ENCODE data around the gene UTS2B. TPM values are rescaled to one million over a fixed set of nuclear protein-coding genes. Genes with fewer than 3 reads are reported as not detected.

Gene UTS2B
- total and polyA plus RNA-seq, 9 of the 15 experiments (the other 6 are each of a cell fraction or from before 2014, with no cell fraction given) = 0.06 TPM; not detected in 8

DNA sequence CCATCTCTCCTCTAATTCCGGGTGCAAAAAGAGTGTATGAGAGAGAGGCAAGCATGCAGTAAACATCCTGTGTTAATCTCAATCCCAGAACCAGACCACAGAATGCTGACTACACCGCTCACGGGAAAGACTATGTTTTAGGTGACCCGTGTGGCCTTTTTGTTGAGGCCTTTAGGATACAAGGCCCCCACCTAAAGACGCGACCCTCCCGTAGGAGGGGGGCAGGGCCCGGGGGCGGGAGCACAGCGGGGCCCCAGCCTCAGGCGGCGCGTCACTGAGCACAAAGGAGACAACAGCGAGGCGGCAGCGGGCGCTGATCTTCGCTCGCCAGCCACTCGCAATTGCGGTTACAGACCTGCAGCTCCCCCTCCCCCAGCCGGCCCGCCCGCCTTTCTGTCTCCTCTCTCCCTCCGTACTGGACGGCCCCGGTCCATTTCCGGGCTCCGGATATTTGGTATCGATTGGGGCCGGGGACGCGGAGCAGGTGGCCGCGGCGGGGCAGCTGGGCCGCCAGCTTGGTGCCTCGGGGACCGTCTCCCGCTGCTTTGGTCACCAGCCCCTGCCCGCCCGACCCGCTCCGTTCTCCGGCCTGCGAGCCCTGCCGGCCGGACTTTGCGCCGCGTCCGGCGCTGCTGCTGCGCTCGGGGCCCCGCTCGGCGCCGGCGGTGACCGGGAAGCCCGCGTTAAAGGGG lies 1.2 kb downstream of the UTS2B start, which contains the start of gene CCDC50 (continued):
- TF ChIP-seq, protein P1, sequence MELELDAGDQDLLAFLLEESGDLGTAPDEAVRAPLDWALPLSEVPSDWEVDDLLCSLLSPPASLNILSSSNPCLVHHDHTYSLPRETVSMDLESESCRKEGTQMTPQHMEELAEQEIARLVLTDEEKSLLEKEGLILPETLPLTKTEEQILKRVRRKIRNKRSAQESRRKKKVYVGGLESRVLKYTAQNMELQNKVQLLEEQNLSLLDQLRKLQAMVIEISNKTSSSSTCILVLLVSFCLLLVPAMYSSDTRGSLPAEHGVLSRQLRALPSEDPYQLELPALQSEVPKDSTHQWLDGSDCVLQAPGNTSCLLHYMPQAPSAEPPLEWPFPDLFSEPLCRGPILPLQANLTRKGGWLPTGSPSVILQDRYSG (tag; conservative IDR thresholded peaks at IDR 0.05; ENCODE audit: low read depth) = no peak
- TF ChIP-seq NUFIP1 (IDR thresholded peaks at IDR 0.05; ENCODE audit: partially characterized antibody) = no peak
- TF ChIP-seq, protein P2, sequence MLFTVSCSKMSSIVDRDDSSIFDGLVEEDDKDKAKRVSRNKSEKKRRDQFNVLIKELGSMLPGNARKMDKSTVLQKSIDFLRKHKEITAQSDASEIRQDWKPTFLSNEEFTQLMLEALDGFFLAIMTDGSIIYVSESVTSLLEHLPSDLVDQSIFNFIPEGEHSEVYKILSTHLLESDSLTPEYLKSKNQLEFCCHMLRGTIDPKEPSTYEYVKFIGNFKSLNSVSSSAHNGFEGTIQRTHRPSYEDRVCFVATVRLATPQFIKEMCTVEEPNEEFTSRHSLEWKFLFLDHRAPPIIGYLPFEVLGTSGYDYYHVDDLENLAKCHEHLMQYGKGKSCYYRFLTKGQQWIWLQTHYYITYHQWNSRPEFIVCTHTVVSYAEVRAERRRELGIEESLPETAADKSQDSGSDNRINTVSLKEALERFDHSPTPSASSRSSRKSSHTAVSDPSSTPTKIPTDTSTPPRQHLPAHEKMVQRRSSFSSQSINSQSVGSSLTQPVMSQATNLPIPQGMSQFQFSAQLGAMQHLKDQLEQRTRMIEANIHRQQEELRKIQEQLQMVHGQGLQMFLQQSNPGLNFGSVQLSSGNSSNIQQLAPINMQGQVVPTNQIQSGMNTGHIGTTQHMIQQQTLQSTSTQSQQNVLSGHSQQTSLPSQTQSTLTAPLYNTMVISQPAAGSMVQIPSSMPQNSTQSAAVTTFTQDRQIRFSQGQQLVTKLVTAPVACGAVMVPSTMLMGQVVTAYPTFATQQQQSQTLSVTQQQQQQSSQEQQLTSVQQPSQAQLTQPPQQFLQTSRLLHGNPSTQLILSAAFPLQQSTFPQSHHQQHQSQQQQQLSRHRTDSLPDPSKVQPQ (CRISPR knock-in tag; IDR thresholded peaks at IDR 0.05; ENCODE audit: borderline replicate concordance) = no peak
- TF ChIP-seq, protein P3, sequence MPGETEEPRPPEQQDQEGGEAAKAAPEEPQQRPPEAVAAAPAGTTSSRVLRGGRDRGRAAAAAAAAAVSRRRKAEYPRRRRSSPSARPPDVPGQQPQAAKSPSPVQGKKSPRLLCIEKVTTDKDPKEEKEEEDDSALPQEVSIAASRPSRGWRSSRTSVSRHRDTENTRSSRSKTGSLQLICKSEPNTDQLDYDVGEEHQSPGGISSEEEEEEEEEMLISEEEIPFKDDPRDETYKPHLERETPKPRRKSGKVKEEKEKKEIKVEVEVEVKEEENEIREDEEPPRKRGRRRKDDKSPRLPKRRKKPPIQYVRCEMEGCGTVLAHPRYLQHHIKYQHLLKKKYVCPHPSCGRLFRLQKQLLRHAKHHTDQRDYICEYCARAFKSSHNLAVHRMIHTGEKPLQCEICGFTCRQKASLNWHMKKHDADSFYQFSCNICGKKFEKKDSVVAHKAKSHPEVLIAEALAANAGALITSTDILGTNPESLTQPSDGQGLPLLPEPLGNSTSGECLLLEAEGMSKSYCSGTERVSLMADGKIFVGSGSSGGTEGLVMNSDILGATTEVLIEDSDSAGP (CRISPR knock-in tag; IDR thresholded peaks at IDR 0.05) = no peak
- TF ChIP-seq PML (IDR thresholded peaks at IDR 0.05; ENCODE audit: low read length) = no peak; the same call in 1 of the 2 replicates
- TF ChIP-seq SP1 (CRISPR knock-in tag; IDR thresholded peaks at IDR 0.05) = no peak
- TF ChIP-seq, protein P4, sequence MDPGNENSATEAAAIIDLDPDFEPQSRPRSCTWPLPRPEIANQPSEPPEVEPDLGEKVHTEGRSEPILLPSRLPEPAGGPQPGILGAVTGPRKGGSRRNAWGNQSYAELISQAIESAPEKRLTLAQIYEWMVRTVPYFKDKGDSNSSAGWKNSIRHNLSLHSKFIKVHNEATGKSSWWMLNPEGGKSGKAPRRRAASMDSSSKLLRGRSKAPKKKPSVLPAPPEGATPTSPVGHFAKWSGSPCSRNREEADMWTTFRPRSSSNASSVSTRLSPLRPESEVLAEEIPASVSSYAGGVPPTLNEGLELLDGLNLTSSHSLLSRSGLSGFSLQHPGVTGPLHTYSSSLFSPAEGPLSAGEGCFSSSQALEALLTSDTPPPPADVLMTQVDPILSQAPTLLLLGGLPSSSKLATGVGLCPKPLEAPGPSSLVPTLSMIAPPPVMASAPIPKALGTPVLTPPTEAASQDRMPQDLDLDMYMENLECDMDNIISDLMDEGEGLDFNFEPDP (CRISPR knock-in tag; IDR thresholded peaks at IDR 0.05) = no peak
- TF ChIP-seq TAF1 (IDR thresholded peaks at IDR 0.05; ENCODE audit: control insufficient read depth, extremely low read depth, insufficient read depth, low read length, severe bottlenecking) = peak; percentile 73
- TF ChIP-seq, protein P5, sequence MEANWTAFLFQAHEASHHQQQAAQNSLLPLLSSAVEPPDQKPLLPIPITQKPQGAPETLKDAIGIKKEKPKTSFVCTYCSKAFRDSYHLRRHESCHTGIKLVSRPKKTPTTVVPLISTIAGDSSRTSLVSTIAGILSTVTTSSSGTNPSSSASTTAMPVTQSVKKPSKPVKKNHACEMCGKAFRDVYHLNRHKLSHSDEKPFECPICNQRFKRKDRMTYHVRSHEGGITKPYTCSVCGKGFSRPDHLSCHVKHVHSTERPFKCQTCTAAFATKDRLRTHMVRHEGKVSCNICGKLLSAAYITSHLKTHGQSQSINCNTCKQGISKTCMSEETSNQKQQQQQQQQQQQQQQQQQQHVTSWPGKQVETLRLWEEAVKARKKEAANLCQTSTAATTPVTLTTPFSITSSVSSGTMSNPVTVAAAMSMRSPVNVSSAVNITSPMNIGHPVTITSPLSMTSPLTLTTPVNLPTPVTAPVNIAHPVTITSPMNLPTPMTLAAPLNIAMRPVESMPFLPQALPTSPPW (CRISPR knock-in tag; IDR thresholded peaks at IDR 0.05) = peak; percentile 77
- no peak for TF ChIP-seq ZNF23 (CRISPR knock-in tag; IDR thresholded peaks at IDR 0.05)
- TF ChIP-seq CBFA2T2 (conservative IDR thresholded peaks at IDR 0.05) = no peak
- TF ChIP-seq, protein P6, sequence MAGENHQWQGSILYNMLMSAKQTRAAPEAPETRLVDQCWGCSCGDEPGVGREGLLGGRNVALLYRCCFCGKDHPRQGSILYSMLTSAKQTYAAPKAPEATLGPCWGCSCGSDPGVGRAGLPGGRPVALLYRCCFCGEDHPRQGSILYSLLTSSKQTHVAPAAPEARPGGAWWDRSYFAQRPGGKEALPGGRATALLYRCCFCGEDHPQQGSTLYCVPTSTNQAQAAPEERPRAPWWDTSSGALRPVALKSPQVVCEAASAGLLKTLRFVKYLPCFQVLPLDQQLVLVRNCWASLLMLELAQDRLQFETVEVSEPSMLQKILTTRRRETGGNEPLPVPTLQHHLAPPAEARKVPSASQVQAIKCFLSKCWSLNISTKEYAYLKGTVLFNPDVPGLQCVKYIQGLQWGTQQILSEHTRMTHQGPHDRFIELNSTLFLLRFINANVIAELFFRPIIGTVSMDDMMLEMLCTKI (IDR thresholded peaks at IDR 0.05; ENCODE audit: partially characterized antibody) = no peak

Data from K562 (cell line).